Neural cell (in vitro differentiated cells): ENCODE measurements around the gene UMODL1. TPM values are rescaled to one million over a fixed set of nuclear protein-coding genes. Genes with fewer than 3 reads are reported as not detected.

Experiments
- H2AFZ ChIP-seq: fragments of 200-600, 300-800 bp; sonication (generic), shearing (Covaris generic); 2 replicates; pipeline ENCODE4 v1.6.0; 2014; ENCODE audit warnings: low read depth, mild to moderate bottlenecking, antibody characterized with exemption, low read length, moderate library complexity
- H3F3A ChIP-seq: fragments of 200-600 bp; shearing (Covaris generic); 2 replicates; pipeline ENCODE4 v1.6.1; 2016; ENCODE audit warnings: mild to moderate bottlenecking, moderate library complexity, mixed read lengths, antibody characterized with exemption, low read length; ENCODE audit not compliant: insufficient read depth, poor library complexity, severe bottlenecking
- H3K27ac ChIP-seq: fragments of 200-600, 300-800 bp; sonication (generic), shearing (Covaris generic); 2 replicates; pipeline ENCODE4 v1.5.1; 2014; ENCODE audit warnings: mild to moderate bottlenecking, low read length, moderate library complexity
- H3K27me3 ChIP-seq: fragments of 300-800, 200-600 bp; sonication (generic), shearing (Covaris generic); 2 replicates; pipeline ENCODE4 v1.6.0; 2014; ENCODE audit warnings: mild to moderate bottlenecking, low read depth, low read length, moderate library complexity; ENCODE audit not compliant: insufficient read depth
- H3K36me3 ChIP-seq: fragments of 300-800, 200-600 bp; sonication (generic), shearing (Covaris generic); 2 replicates; pipeline ENCODE4 v1.5.1; 2014; ENCODE audit warnings: mild to moderate bottlenecking, antibody characterized with exemption, low read length, moderate library complexity; ENCODE audit not compliant: insufficient read depth
- H3K4me2 ChIP-seq: fragments of 300-800, 200-600 bp; sonication (generic), shearing (Covaris generic); 2 replicates; pipeline ENCODE4 v1.6.0; 2014; ENCODE audit warnings: mild to moderate bottlenecking, low read length
- H3K4me3 ChIP-seq: fragments of 300-800, 200-600 bp; sonication (generic), shearing (Covaris generic); 2 replicates; pipeline ENCODE4 v1.5.1; 2014; ENCODE audit warnings: mild to moderate bottlenecking, low read length, moderate library complexity
- H3K79me2 ChIP-seq: fragments of 200-600 bp; shearing (Covaris generic); replicated peaks from 2 replicates; pipeline ENCODE4 v1.6.0; 2014; ENCODE audit warnings: mild to moderate bottlenecking, low read length, moderate library complexity; ENCODE audit not compliant: insufficient read depth
- H3K9ac ChIP-seq: fragments of 300-800, 200-600 bp; sonication (generic), shearing (Covaris generic); 2 replicates; pipeline ENCODE4 v1.6.1; 2016; ENCODE audit warnings: mild to moderate bottlenecking, low read length, mixed read lengths
- H3K9me2 ChIP-seq: fragments of 200-600 bp; shearing (Covaris generic); 2 replicates; pipeline ENCODE4 v1.6.1; 2016; ENCODE audit warnings: mild to moderate bottlenecking, low read length, mixed read lengths; ENCODE audit not compliant: insufficient read depth
- H3K9me3 ChIP-seq: fragments of 200-600, 300-800 bp; sonication (generic), shearing (Covaris generic); 2 replicates; pipeline ENCODE4 v1.6.1; 2016; ENCODE audit warnings: mild to moderate bottlenecking, mixed run types, low read length, moderate library complexity, mixed read lengths
- H4K20me1 ChIP-seq: fragments of 200-600 bp; shearing (Covaris generic); 2 replicates; pipeline ENCODE4 v1.6.1; 2016; ENCODE audit warnings: mild to moderate bottlenecking, mixed run types; ENCODE audit not compliant: insufficient read depth
- CTCF ChIP-seq: fragments of 450-650 bp; IDR thresholded peaks from 2 replicates; pipeline ENCODE4 v1.5.1; 2014; ENCODE audit warnings: antibody characterized with exemption, mild to moderate bottlenecking, moderate library complexity; ENCODE audit not compliant: poor library complexity, severe bottlenecking
- EP300 ChIP-seq: fragments of 450-650 bp; conservative IDR thresholded peaks from 2 replicates; pipeline ENCODE4 v1.6.1; 2014; ENCODE audit warnings: antibody characterized with exemption, mild to moderate bottlenecking, moderate library complexity; ENCODE audit not compliant: poor library complexity, severe bottlenecking
- EZH2 ChIP-seq: fragments of 200-600, 300-800 bp; shearing (Covaris generic), sonication (generic); IDR thresholded peaks from 2 replicates; pipeline ENCODE4 v1.6.1; 2014; ENCODE audit warnings: antibody characterized with exemption, low read length, borderline replicate concordance, mild to moderate bottlenecking; ENCODE audit not compliant: insufficient read depth, poor library complexity, severe bottlenecking
- MXI1 ChIP-seq: fragments of 450-650 bp; conservative IDR thresholded peaks from 2 replicates; pipeline ENCODE4 v1.6.1; 2014; ENCODE audit warnings: antibody characterized with exemption, mild to moderate bottlenecking; ENCODE audit not compliant: poor library complexity, severe bottlenecking
- POLR2AphosphoS5 ChIP-seq: IDR thresholded peaks from 2 replicates; pipeline ENCODE4 v1.6.1; 2012
- RAD21 ChIP-seq: fragments of 450-650 bp; conservative IDR thresholded peaks from 2 replicates; pipeline ENCODE4 v1.6.1; 2014; ENCODE audit warnings: antibody characterized with exemption, mild to moderate bottlenecking, moderate library complexity
- REST ChIP-seq: IDR thresholded peaks from 2 replicates; pipeline ENCODE4 v1.6.1; 2012; ENCODE audit warnings: borderline replicate concordance
- SMC3 ChIP-seq: fragments of 450-650 bp; conservative IDR thresholded peaks from 2 replicates; pipeline ENCODE4 v1.6.1; 2014; ENCODE audit warnings: antibody characterized with exemption, mild to moderate bottlenecking, moderate library complexity; ENCODE audit not compliant: poor library complexity
- TAF1 ChIP-seq: IDR thresholded peaks from 2 replicates; pipeline ENCODE4 v1.6.1; 2012; ENCODE audit warnings: low read depth
- polyA plus RNA-seq: library from polyadenylated mRNA; depleted of rRNA; stranded (reverse); fragments of >200 nt; gene quantifications from 2 replicates; pipeline ENCODE4 v1.2.3, GENCODE V29; 2014

The UMODL1 gene
- polyA plus RNA-seq, 1 donor from 2014 or later = 0.11 TPM

GRCh38 chr21:42148584-42148983, 77.5 kb downstream of the UMODL1 start:
- H3F3A ChIP-seq = no peaks in the 10 kb centered on the region
- H4K20me1 ChIP-seq = no peaks in the 10 kb centered on the region
- no peaks in the 10 kb centered on the region for H3K9me3 ChIP-seq
- no peaks in the 10 kb centered on the region for H3K79me2 ChIP-seq
- no peaks in the 10 kb centered on the region for H3K27me3 ChIP-seq
- H3K36me3 ChIP-seq = no peaks in the 10 kb centered on the region
- no peak overlapping the region for H2AFZ ChIP-seq
- no peaks in the 10 kb centered on the region for H3K9me2 ChIP-seq
- TF ChIP-seq EP300 (no peak), REST (no peak), POLR2AphosphoS5 (no peak), RAD21 (no peak), SMC3 (no peak), TAF1 (no peak), EZH2 (no peak), MXI1 (no peak), CTCF (no peak)
- no peak overlapping the region for H3K27ac ChIP-seq
- no peak overlapping the region for H3K9ac ChIP-seq
- no peak overlapping the region for H3K4me2 ChIP-seq
- no peak overlapping the region for H3K4me3 ChIP-seq

DNA sequence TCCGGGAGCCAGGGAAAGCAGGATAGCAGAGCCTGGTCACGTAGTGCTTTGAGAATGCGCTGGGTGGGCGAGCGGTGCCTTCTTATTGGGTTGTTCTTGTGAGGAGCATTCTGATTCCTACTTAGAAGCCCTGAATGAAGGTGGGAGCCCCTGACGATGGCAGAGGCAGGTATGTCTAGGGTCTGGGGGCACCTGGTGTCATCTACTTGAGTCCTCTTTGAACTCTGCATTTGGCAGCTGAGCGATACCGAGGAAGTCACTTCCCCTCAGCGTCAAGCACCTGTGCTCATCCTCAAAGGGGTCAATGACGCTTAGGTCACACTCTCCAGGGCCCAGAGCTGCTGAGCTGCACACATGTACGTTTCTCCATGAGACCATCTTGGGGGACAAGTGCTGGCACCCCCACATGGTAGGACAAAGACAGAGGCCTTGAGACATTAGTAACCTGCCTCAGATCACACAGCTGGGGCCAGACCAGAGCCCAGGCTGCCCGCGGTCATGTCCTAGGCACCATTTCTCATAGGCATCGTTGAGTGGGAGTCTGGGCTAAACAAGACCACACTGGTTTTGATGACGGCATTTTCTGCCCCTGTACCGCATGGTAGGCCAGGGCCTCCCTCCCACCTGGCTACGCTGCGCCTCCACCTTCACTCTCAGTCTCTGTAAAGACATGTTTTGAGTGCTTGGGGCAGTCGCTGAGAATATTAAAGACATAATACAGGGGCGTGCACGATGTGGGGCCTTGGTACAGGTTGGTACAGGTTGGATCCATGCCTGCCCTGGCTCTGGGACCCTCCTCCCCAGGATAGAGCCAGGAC, 78.7 kb downstream of the UMODL1 start:
- Histone ChIP-seq H4K20me1 (no peaks in the 10 kb centered on the region), H3K4me3 (no peak overlapping the region), H3K27ac (no peak overlapping the region), H2AFZ (no peak overlapping the region), H3K79me2 (no peaks in the 10 kb centered on the region), H3F3A (no peaks in the 10 kb centered on the region), H3K36me3 (no peaks in the 10 kb centered on the region), H3K9me3 (no peaks in the 10 kb centered on the region), H3K9ac (no peak overlapping the region), H3K4me2 (no peak overlapping the region), H3K9me2 (no peaks in the 10 kb centered on the region), H3K27me3 (no peaks in the 10 kb centered on the region)
- no peak for TF ChIP-seq EZH2
- TF ChIP-seq TAF1 = no peak
- no peak for TF ChIP-seq POLR2AphosphoS5
- TF ChIP-seq RAD21 = no peak
- TF ChIP-seq SMC3 = no peak
